ENCODE data around the gene RMC1.
"Not testable (repeated sequence)": the region's sequence is repeated elsewhere in the genome, so short reads cannot be mapped to it uniquely, and the experiment has no call there.

Gene RMC1

GRCh38 chr18:23503038-23503962 lies at the start of gene RMC1:
RMC1 (plus strand) TSS chr18:23503511; CDS start chr18:23503619, 108 bp downstream.
- DNase-seq (ENCODE audit: extremely low read depth in 1 of 2, low read depth in 1 of 2), result peak; percentile 95 to 97

GRCh38 chr18:23453680-23454058 lies 49.6 kb upstream of the RMC1 start:
- DNase-seq (ENCODE audit: extremely low read depth in 1 of 2, low read depth in 1 of 2), result no peak

GRCh38 chr18:23456835-23457234 lies 46.5 kb upstream of the RMC1 start:
- DNase-seq (ENCODE audit: extremely low read depth in 1 of 2, low read depth in 1 of 2), result no peak

GRCh38 chr18:23458830-23459529 lies 44.3 kb upstream of the RMC1 start:
- no peak for DNase-seq (ENCODE audit: extremely low read depth in 1 of 2, low read depth in 1 of 2)

- DNase-seq (ENCODE audit: extremely low read depth in 1 of 2, low read depth in 1 of 2), result no peak
Observed at GRCh38 chr18:23459530-23459921, 43.8 kb upstream of the RMC1 start.

GRCh38 chr18:23460285-23461273 lies 42.7 kb upstream of the RMC1 start:
- no peak for DNase-seq (ENCODE audit: extremely low read depth in 1 of 2, low read depth in 1 of 2)

- DNase-seq (ENCODE audit: extremely low read depth in 1 of 2, low read depth in 1 of 2), result no peak
Observed at GRCh38 chr18:23462876-23463275, 40.4 kb upstream of the RMC1 start.

GRCh38 chr18:23468753-23469459 lies 34.4 kb upstream of the RMC1 start:
- no peak for DNase-seq (ENCODE audit: extremely low read depth in 1 of 2, low read depth in 1 of 2)

GRCh38 chr18:23470620-23471387 lies 32.5 kb upstream of the RMC1 start:
- no peak for DNase-seq (ENCODE audit: extremely low read depth in 1 of 2, low read depth in 1 of 2)

GRCh38 chr18:23471486-23471885 lies 31.8 kb upstream of the RMC1 start:
- no peak for DNase-seq (ENCODE audit: extremely low read depth in 1 of 2, low read depth in 1 of 2)

GRCh38 chr18:23479829-23480505 lies 23.3 kb upstream of the RMC1 start:
- DNase-seq (ENCODE audit: extremely low read depth in 1 of 2, low read depth in 1 of 2), result no peak

- no peak for DNase-seq (ENCODE audit: extremely low read depth in 1 of 2, low read depth in 1 of 2)
Observed at GRCh38 chr18:23484561-23485182, 18.6 kb upstream of the RMC1 start.

- DNase-seq (ENCODE audit: extremely low read depth in 1 of 2, low read depth in 1 of 2), result no peak
Observed at GRCh38 chr18:23485386-23485785, 17.9 kb upstream of the RMC1 start.

GRCh38 chr18:23487738-23488570 lies 15.4 kb upstream of the RMC1 start:
- peak in 1 of 2 donors; percentile 22 for DNase-seq (ENCODE audit: extremely low read depth in 1 of 2, low read depth in 1 of 2)

- DNase-seq (ENCODE audit: extremely low read depth in 1 of 2, low read depth in 1 of 2), result not testable (repeated sequence)
Observed at GRCh38 chr18:23489586-23489985, 13.7 kb upstream of the RMC1 start.

GRCh38 chr18:23493654-23494053 lies 9.7 kb upstream of the RMC1 start:
- DNase-seq (ENCODE audit: extremely low read depth in 1 of 2, low read depth in 1 of 2), result no peak

GRCh38 chr18:23494992-23495391 lies 8.3 kb upstream of the RMC1 start:
- DNase-seq (ENCODE audit: extremely low read depth in 1 of 2, low read depth in 1 of 2), result no peak
